Esophagus muscularis mucosa (tissue), 4 donors: ENCODE measurements around the gene ROBO2.

Experiments used
- CTCF ChIP-seq, 3 experiments: fragments of 200-600 bp in 2 of 3; fragments of 450-650 bp in 1 of 3; sonication (generic) in 2 of 3; IDR thresholded peaks; one replicate each; pipeline ENCODE4 v1.5.1; 2017 to 2019; ENCODE audit warnings: antibody characterized with exemption in 3 of 3, mild to moderate bottlenecking in 2 of 3, moderate library complexity in 1 of 3
- EP300 ChIP-seq: sonication (generic); formaldehyde crosslinking; IDR thresholded peaks from one replicate; pipeline ENCODE4 v1.6.1; 2017; ENCODE audit warnings: antibody characterized with exemption
- POLR2A ChIP-seq: fragments of 450-650 bp; IDR thresholded peaks from one replicate; pipeline ENCODE4 v1.6.1; 2017; ENCODE audit warnings: antibody characterized with exemption, moderate library complexity, mild to moderate bottlenecking, low read depth
- POLR2AphosphoS5 ChIP-seq, 2 donors: sonication (generic); formaldehyde crosslinking; IDR thresholded peaks; one replicate each; pipeline ENCODE4 v1.6.1; 2017; ENCODE audit warnings: antibody characterized with exemption in 2 of 2

GRCh38 chr3:77040216-77040615, 317 bp downstream of the ROBO2 start:
- TF ChIP-seq CTCF (IDR thresholded peaks at IDR 0.05) (no peak), EP300 (no peak), POLR2AphosphoS5 (IDR thresholded peaks at IDR 0.05) (no peak), POLR2A (no peak)
